HepG2 (cell line): ENCODE data around the gene TRIM28. TPM values are rescaled to one million over a fixed set of nuclear protein-coding genes. Genes with fewer than 3 reads are reported as not detected.

ENCODE experiments used
- ATM ChIP-seq: fragments of 450-650 bp; IDR thresholded peaks from 2 replicates; pipeline ENCODE4 v1.7.1; 2017; ENCODE audit warnings: mild to moderate bottlenecking, borderline replicate concordance
- CBX5 ChIP-seq: sonication (generic); formaldehyde crosslinking; IDR thresholded peaks from 2 replicates; pipeline ENCODE4 v1.4.0; 2020; ENCODE audit warnings: missing genetic modification reagents, borderline replicate concordance
- ERF ChIP-seq: IDR thresholded peaks from 2 replicates; pipeline ENCODE4 v1.6.1; 2018; ENCODE audit warnings: missing biosample characterization, missing genetic modification reagents
- HMG20B ChIP-seq: conservative IDR thresholded peaks from 2 replicates; pipeline ENCODE4 v1.6.1; 2016; ENCODE audit warnings: missing genetic modification reagents, missing compliant biosample characterization
- IRF2 ChIP-seq: IDR thresholded peaks from 2 replicates; pipeline ENCODE4 v1.6.1; 2018; ENCODE audit warnings: missing genetic modification reagents, missing compliant biosample characterization
- ISL2 ChIP-seq: sonication (generic); formaldehyde crosslinking; IDR thresholded peaks from 2 replicates; pipeline ENCODE4 v1.5.0; 2020; ENCODE audit warnings: missing genetic modification reagents
- MAF1 ChIP-seq: sonication (generic); formaldehyde crosslinking; IDR thresholded peaks from 2 replicates; pipeline ENCODE4 v1.5.0; 2020; ENCODE audit warnings: missing genetic modification reagents, borderline replicate concordance
- MED13 ChIP-seq: sonication (generic); formaldehyde crosslinking; IDR thresholded peaks from 2 replicates; pipeline ENCODE4 v1.5.0; 2020; ENCODE audit warnings: missing genetic modification reagents
- MTF2 ChIP-seq: sonication (generic); formaldehyde crosslinking; IDR thresholded peaks from 2 replicates; pipeline ENCODE4 v1.5.0; 2020; ENCODE audit warnings: missing genetic modification reagents, borderline replicate concordance
- POLR2AphosphoS5 ChIP-seq: IDR thresholded peaks from 2 replicates; pipeline ENCODE4 v1.6.1; 2012; ENCODE audit warnings: low read depth, low read length
- SMAD9 ChIP-seq: sonication (generic); formaldehyde crosslinking; IDR thresholded peaks from 2 replicates; pipeline ENCODE4 v1.5.1; 2020; ENCODE audit warnings: mild to moderate bottlenecking, missing genetic modification reagents
- SPEN ChIP-seq: sonication (generic); formaldehyde crosslinking; IDR thresholded peaks from 2 replicates; pipeline ENCODE4 v1.5.1; 2020; ENCODE audit warnings: low read depth, mild to moderate bottlenecking, missing genetic modification reagents
- ZBTB8A ChIP-seq: sonication (generic); formaldehyde crosslinking; IDR thresholded peaks from 2 replicates; pipeline ENCODE4 v1.4.0; 2020; ENCODE audit warnings: mild to moderate bottlenecking, low read depth, missing genetic modification reagents, borderline replicate concordance
- ZNF143 ChIP-seq: sonication (generic); formaldehyde crosslinking; IDR thresholded peaks from 2 replicates; pipeline ENCODE4 v1.4.0; 2020; ENCODE audit warnings: missing genetic modification reagents
- ZNF335 ChIP-seq: sonication (generic); formaldehyde crosslinking; IDR thresholded peaks from 2 replicates; pipeline ENCODE4 v1.4.0; 2020; ENCODE audit warnings: missing genetic modification reagents
- ZNF343 ChIP-seq: sonication (generic); formaldehyde crosslinking; IDR thresholded peaks from 2 replicates; pipeline ENCODE4 v1.4.0; 2020; ENCODE audit warnings: mild to moderate bottlenecking, missing genetic modification reagents
- ZNF546 ChIP-seq: sonication (generic); formaldehyde crosslinking; conservative IDR thresholded peaks from 2 replicates; pipeline ENCODE4 v1.8.1; 2023; ENCODE audit warnings: mild to moderate bottlenecking, missing genetic modification reagents
- ZNF558 ChIP-seq: sonication (generic); formaldehyde crosslinking; IDR thresholded peaks from 2 replicates; pipeline ENCODE4 v1.9.0; 2022; ENCODE audit warnings: mild to moderate bottlenecking, missing genetic modification reagents, borderline replicate concordance
- ZNF703 ChIP-seq: sonication (generic); formaldehyde crosslinking; IDR thresholded peaks from 2 replicates; pipeline ENCODE4 v1.5.1; 2020; ENCODE audit warnings: missing genetic modification reagents, mild to moderate bottlenecking, moderate library complexity, borderline replicate concordance
- ZNF749 ChIP-seq: sonication (generic); formaldehyde crosslinking; IDR thresholded peaks from 2 replicates; pipeline ENCODE4 v1.8.0; 2022; ENCODE audit warnings: mild to moderate bottlenecking, missing genetic modification reagents, moderate library complexity, borderline replicate concordance
- polyA plus RNA-seq, 8 experiments: library from polyadenylated mRNA; depleted of rRNA in 3 of 8; stranded (reverse) in 7 of 8; unstranded in 1 of 8; fragments of >200 nt; fragmentation: Illumina TruSeq in 4 of 8; extraction: Trizol in 4 of 8; gene quantifications; 2 replicates each; pipeline versions ENCODE4 v1.2.1 to v1.2.3, GENCODE V29; 2011 to 2016; ENCODE audit warnings: low read depth in 4 of 8, missing spikeins in 1 of 8, mixed read lengths in 1 of 8; ENCODE audit not compliant: insufficient read depth in 1 of 8
- total RNA-seq, 5 experiments: library from RNA; depleted of rRNA; stranded (reverse); fragments of >200 nt; fragmentation: Illumina TruSeq; extraction: Trizol; gene quantifications; 2 replicates each; pipeline ENCODE4 v1.2.3, GENCODE V29; 2016; ENCODE audit warnings: low read depth in 1 of 5
- TF ChIP-seq, protein P1 (sequence below): IDR thresholded peaks from 2 replicates; pipeline ENCODE4 v1.6.1; 2016; ENCODE audit warnings: low read depth, control low read depth
- TF ChIP-seq, protein P2 (sequence below): sonication (generic); formaldehyde crosslinking; IDR thresholded peaks from 2 replicates; pipeline ENCODE4 v1.4.0; 2020; ENCODE audit warnings: missing genetic modification reagents
- TF ChIP-seq, protein P3 (sequence below): sonication (generic); formaldehyde crosslinking; IDR thresholded peaks from 2 replicates; pipeline ENCODE4 v1.8.1; 2023; ENCODE audit warnings: missing genetic modification reagents, mild to moderate bottlenecking, borderline replicate concordance
- TF ChIP-seq, protein P4 (sequence below): IDR thresholded peaks from 2 replicates; pipeline ENCODE4 v1.6.1; 2018; ENCODE audit warnings: missing genetic modification reagents
- TF ChIP-seq, protein P5 (sequence below): IDR thresholded peaks from 2 replicates; pipeline ENCODE4 v1.6.1; 2016; ENCODE audit warnings: missing compliant biosample characterization, missing genetic modification reagents, borderline replicate concordance

TRIM28 gene
- total and polyA plus RNA-seq, 2 of the 13 experiments (the other 11 are each of a cell fraction or from before 2014, with no cell fraction given), result 361 to 439 TPM

DNA sequence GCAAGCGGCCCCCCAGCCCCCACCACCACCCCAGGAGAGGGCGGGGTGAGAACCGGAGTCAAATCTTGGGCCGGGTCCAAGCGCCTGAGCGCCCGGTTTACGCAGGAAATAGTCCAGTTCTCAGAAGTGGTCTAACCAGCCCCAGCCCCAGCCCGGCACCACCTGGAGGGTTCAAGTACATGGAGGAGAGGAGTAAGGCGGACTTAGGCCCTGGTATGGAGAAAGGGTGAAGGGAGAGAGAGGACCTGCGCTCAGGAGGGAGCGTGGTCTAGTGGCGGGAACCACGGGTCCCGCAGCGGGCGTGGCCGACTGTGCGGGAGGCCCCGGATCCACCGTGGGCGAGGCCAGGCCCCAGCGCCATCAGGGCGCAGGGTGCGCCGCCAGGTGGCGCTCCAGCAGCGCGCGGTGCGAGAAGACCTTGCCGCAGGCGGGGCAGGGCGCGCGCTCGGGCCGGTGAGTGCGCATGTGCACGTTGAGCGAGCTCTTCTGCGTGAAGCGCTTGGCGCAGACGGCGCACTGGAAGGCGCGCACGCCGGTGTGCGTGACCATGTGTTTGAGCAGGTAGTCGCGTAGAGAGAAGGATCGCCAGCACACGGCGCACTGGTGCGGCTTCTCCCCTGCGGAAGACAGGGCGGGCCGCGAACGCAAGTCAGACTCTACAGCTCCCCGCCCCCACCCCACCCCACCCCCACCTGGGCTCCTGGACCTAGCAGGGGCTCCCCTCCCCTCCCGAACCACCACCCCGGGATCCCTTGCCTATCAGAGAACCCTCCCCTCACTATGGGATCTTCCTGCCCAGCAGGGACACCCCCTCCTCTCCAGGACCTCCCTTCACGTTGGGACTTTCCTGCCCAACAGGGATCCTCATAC is 29.9 kb upstream of the TRIM28 start (continued):
- TF ChIP-seq, protein P1, sequence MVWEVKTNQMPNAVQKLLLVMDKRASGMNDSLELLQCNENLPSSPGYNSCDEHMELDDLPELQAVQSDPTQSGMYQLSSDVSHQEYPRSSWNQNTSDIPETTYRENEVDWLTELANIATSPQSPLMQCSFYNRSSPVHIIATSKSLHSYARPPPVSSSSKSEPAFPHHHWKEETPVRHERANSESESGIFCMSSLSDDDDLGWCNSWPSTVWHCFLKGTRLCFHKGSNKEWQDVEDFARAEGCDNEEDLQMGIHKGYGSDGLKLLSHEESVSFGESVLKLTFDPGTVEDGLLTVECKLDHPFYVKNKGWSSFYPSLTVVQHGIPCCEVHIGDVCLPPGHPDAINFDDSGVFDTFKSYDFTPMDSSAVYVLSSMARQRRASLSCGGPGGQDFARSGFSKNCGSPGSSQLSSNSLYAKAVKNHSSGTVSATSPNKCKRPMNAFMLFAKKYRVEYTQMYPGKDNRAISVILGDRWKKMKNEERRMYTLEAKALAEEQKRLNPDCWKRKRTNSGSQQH (CRISPR knock-in tag), result 0 out of 2 replicates have a peak, but pooled peaks have one; percentile 64
- TF ChIP-seq ISL2 (CRISPR knock-in tag), result 0 out of 2 replicates have a peak, but pooled peaks have one; percentile 36
- TF ChIP-seq IRF2 (CRISPR knock-in tag), result peak; percentile 69; the same call in 1 of the 2 replicates
- TF ChIP-seq, protein P2, sequence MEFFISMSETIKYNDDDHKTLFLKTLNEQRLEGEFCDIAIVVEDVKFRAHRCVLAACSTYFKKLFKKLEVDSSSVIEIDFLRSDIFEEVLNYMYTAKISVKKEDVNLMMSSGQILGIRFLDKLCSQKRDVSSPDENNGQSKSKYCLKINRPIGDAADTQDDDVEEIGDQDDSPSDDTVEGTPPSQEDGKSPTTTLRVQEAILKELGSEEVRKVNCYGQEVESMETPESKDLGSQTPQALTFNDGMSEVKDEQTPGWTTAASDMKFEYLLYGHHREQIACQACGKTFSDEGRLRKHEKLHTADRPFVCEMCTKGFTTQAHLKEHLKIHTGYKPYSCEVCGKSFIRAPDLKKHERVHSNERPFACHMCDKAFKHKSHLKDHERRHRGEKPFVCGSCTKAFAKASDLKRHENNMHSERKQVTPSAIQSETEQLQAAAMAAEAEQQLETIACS (CRISPR knock-in tag), result peak; percentile 92
- peak; percentile 90 for TF ChIP-seq ERF (CRISPR knock-in tag)
- no peak for TF ChIP-seq ATM
- TF ChIP-seq HMG20B (CRISPR knock-in tag), result no peak
- TF ChIP-seq ZNF343 (CRISPR knock-in tag), result peak; percentile 80; the same call in 1 of the 2 replicates
- 0 out of 2 replicates have a peak, but pooled peaks have one; percentile 41 for TF ChIP-seq ZNF546 (CRISPR knock-in tag)
- TF ChIP-seq SMAD9, result no peak
- no peak; the same call in 1 of the 2 replicates for TF ChIP-seq ZNF558
- TF ChIP-seq ZBTB8A (CRISPR knock-in tag), result no peak
- TF ChIP-seq CBX5, result no peak
- 0 out of 2 replicates have a peak, but pooled peaks have one; percentile 31 for TF ChIP-seq MAF1
- no peak for TF ChIP-seq ZNF703
- TF ChIP-seq POLR2AphosphoS5, result peak; percentile 92
- 0 out of 2 replicates have a peak, but pooled peaks have one; percentile 29 for TF ChIP-seq ZNF335 (CRISPR knock-in tag)
- TF ChIP-seq ZNF749, result peak; percentile 87
- TF ChIP-seq MTF2 (CRISPR knock-in tag), result no peak
- TF ChIP-seq SPEN (CRISPR knock-in tag), result peak; percentile 94
- TF ChIP-seq, protein P3, sequence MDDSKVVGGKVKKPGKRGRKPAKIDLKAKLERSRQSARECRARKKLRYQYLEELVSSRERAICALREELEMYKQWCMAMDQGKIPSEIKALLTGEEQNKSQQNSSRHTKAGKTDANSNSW (CRISPR knock-in tag), result no peak
- TF ChIP-seq, protein P4, sequence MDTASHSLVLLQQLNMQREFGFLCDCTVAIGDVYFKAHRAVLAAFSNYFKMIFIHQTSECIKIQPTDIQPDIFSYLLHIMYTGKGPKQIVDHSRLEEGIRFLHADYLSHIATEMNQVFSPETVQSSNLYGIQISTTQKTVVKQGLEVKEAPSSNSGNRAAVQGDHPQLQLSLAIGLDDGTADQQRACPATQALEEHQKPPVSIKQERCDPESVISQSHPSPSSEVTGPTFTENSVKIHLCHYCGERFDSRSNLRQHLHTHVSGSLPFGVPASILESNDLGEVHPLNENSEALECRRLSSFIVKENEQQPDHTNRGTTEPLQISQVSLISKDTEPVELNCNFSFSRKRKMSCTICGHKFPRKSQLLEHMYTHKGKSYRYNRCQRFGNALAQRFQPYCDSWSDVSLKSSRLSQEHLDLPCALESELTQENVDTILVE, result peak; percentile 39; the same call in 1 of the 2 replicates
- TF ChIP-seq, protein P5, sequence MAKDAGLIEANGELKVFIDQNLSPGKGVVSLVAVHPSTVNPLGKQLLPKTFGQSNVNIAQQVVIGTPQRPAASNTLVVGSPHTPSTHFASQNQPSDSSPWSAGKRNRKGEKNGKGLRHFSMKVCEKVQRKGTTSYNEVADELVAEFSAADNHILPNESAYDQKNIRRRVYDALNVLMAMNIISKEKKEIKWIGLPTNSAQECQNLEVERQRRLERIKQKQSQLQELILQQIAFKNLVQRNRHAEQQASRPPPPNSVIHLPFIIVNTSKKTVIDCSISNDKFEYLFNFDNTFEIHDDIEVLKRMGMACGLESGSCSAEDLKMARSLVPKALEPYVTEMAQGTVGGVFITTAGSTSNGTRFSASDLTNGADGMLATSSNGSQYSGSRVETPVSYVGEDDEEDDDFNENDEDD (CRISPR knock-in tag), result peak; percentile 95
- TF ChIP-seq ZNF143 (CRISPR knock-in tag), result peak; percentile 70
- peak; percentile 40; the same call in 1 of the 2 replicates for TF ChIP-seq MED13 (CRISPR knock-in tag)
